ENCODE measurements around the gene PNPLA1. TPM values are rescaled to one million over a fixed set of nuclear protein-coding genes. Genes with fewer than 3 reads are reported as not detected.

The PNPLA1 gene
- polyA plus RNA-seq, 3 donors = 3.5 to 3.9 (median 3.8) TPM

DNA sequence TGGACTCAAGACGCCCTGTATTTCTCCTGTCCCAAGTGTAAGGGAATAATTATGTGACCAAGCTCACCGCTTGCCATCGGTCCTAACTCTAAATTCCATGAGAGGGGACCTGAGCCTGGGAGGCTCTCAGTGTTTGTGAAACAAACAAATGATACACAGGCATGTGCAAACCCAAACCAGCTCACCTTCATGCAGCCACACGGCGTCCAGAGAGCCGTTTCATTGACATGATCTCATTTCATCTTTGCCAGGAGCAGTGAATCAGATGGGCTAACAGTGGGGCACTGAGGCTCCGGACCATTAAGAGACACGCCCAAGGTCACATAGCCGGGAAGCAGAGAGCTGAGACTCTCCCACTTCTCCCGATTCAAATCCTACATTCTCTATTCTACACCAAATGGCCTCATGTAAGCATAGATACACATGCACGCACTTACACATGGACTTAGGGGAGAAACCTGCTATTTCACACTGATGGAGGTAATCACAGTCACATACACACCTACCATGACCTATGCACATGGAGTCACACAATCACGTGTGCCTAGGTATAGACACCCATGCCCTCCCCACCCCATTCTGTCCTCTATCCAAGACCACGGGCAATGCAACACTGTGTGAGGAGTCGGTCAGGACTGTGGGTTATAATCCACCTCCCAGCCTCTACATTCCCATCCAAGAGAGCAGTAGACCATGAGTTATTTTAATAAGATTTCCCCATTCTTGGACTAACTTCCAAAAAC is 65.8 kb downstream of the PNPLA1 start:
- Histone ChIP-seq H3K4me1 (ENCODE audit: control insufficient read depth in 1 of 2, insufficient read depth in 2 of 2, low read length in 2 of 2) (peaks cover 2 to 8% of the 10 kb centered on the region in 2 donors), H3K4me3 (replicated peaks in 1 of 3; ENCODE audit: low read depth in 2 of 3, low read length in 3 of 3) (no peak overlapping the region), H3K79me2 (ENCODE audit: insufficient read depth, low read length) (no peaks in the 10 kb centered on the region), H3K27ac (ENCODE audit: low read depth in 1 of 2, low read length in 2 of 2) (no peak overlapping the region), H3K36me3 (replicated peaks in 1 of 2; ENCODE audit: control insufficient read depth in 1 of 2, insufficient read depth in 2 of 2, low read length in 2 of 2) (no peaks in the 10 kb centered on the region), H3K4me2 (replicated peaks; ENCODE audit: extremely low read depth, low read length, poor library complexity, severe bottlenecking) (no peak overlapping the region), H3K9ac (ENCODE audit: insufficient read depth, low read length, poor library complexity, severe bottlenecking) (no peak overlapping the region), H3K9me3 (replicated peaks in 1 of 2; ENCODE audit: control insufficient read depth in 1 of 2, insufficient read depth in 1 of 2, low read length in 2 of 2) (no peaks in the 10 kb centered on the region), H2AFZ (ENCODE audit: insufficient read depth, low read depth, low read length, poor library complexity, severe bottlenecking) (no peak overlapping the region), H4K20me1 (ENCODE audit: insufficient read depth, low read length) (no peaks in the 10 kb centered on the region), H3K27me3 (ENCODE audit: control insufficient read depth in 2 of 2, insufficient read depth in 2 of 2, low read length in 2 of 2) (peaks cover 10 to 31% of the 10 kb centered on the region in 2 donors)
- Mint-ChIP-seq H3K27ac (no peak overlapping the region), H3K9me3 (no peaks in the 10 kb centered on the region), H3K4me3 (no peak overlapping the region), H3K27me3 (ENCODE audit: low read depth in 3 of 3) (peaks cover 31 to 36% (median 32%) of the 10 kb centered on the region in 3 donors), H3K36me3 (no peaks in the 10 kb centered on the region), H3K4me1 (peaks cover 20% of the 10 kb centered on the region)
- no peak for DNase-seq
- TF ChIP-seq, protein P1, sequence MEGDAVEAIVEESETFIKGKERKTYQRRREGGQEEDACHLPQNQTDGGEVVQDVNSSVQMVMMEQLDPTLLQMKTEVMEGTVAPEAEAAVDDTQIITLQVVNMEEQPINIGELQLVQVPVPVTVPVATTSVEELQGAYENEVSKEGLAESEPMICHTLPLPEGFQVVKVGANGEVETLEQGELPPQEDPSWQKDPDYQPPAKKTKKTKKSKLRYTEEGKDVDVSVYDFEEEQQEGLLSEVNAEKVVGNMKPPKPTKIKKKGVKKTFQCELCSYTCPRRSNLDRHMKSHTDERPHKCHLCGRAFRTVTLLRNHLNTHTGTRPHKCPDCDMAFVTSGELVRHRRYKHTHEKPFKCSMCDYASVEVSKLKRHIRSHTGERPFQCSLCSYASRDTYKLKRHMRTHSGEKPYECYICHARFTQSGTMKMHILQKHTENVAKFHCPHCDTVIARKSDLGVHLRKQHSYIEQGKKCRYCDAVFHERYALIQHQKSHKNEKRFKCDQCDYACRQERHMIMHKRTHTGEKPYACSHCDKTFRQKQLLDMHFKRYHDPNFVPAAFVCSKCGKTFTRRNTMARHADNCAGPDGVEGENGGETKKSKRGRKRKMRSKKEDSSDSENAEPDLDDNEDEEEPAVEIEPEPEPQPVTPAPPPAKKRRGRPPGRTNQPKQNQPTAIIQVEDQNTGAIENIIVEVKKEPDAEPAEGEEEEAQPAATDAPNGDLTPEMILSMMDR (IDR thresholded peaks at IDR 0.05) = no peak
- 99% methylated on average over 11 of the region's 14 CpGs for WGBS (ENCODE audit: insufficient coverage)
- intact Hi-C loops (cut with micrococcal nuclease) = no loop called here

DNA sequence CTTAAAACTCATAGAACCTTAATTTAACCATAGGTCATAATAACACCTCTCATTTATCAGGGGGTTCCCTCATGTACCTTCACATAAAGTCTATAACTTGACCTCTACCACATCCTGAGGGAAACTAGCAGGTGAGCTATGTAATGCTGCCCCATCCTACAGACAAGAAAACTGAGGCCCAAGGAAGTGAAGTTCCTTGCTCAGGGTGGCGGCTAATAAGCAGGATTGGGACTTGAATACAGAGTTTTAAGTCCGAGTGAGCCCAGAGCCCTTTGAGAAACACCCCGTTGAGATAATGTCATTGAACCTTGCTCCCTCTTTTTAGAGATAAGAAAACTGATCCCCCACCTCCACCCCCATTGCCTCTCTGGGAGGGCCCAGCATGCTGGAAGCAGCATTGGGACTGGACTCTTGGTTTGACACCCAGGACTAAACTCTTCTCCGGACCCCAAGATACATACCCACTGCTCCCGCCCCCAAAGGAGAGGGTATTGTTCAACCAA is 66.4 kb downstream of the PNPLA1 start:
- Histone ChIP-seq H3K4me3 (replicated peaks in 1 of 3; ENCODE audit: low read depth in 2 of 3, low read length in 3 of 3) (no peak overlapping the region), H3K27ac (ENCODE audit: low read depth in 1 of 2, low read length in 2 of 2) (no peak overlapping the region), H3K27me3 (ENCODE audit: control insufficient read depth in 2 of 2, insufficient read depth in 2 of 2, low read length in 2 of 2) (peaks cover 10 to 31% of the 10 kb centered on the region in 2 donors), H3K9ac (ENCODE audit: insufficient read depth, low read length, poor library complexity, severe bottlenecking) (no peak overlapping the region), H3K9me3 (replicated peaks in 1 of 2; ENCODE audit: control insufficient read depth in 1 of 2, insufficient read depth in 1 of 2, low read length in 2 of 2) (no peaks in the 10 kb centered on the region), H3K36me3 (replicated peaks in 1 of 2; ENCODE audit: control insufficient read depth in 1 of 2, insufficient read depth in 2 of 2, low read length in 2 of 2) (no peaks in the 10 kb centered on the region), H4K20me1 (ENCODE audit: insufficient read depth, low read length) (no peaks in the 10 kb centered on the region), H3K4me1 (ENCODE audit: control insufficient read depth in 1 of 2, insufficient read depth in 2 of 2, low read length in 2 of 2) (peaks cover 8 to 14% of the 10 kb centered on the region in 2 donors), H2AFZ (ENCODE audit: insufficient read depth, low read depth, low read length, poor library complexity, severe bottlenecking) (no peak overlapping the region), H3K4me2 (replicated peaks; ENCODE audit: extremely low read depth, low read length, poor library complexity, severe bottlenecking) (no peak overlapping the region), H3K79me2 (ENCODE audit: insufficient read depth, low read length) (no peaks in the 10 kb centered on the region)
- no peak for DNase-seq
- Mint-ChIP-seq H3K4me3 (no peak overlapping the region), H3K4me1 (peaks cover 24% of the 10 kb centered on the region), H3K9me3 (no peaks in the 10 kb centered on the region), H3K27ac (no peak overlapping the region), H3K36me3 (no peaks in the 10 kb centered on the region), H3K27me3 (ENCODE audit: low read depth in 3 of 3) (peaks cover 33 to 40% (median 35%) of the 10 kb centered on the region in 3 donors)
- WGBS (ENCODE audit: insufficient coverage) = 100% methylated on average over 5 of the region's 5 CpGs
- intact Hi-C loops (cut with micrococcal nuclease) = no loop called here
- TF ChIP-seq, protein P1 (IDR thresholded peaks at IDR 0.05) = no peak

Measured in CD14-positive monocyte (primary cell).